ENCODE results near the gene COL5A1.

COL5A1 gene

GRCh38 chr9:134728021-134728795 lies 86.6 kb downstream of the COL5A1 start:
- no peaks in the 10 kb centered on the region for H3K9me3 Mint-ChIP-seq
- no peaks in the 10 kb centered on the region for H3K4me1 Mint-ChIP-seq
- peaks cover under 1% of the 10 kb centered on the region for H3K27me3 Mint-ChIP-seq
- DNase-seq (ENCODE audit: low spot score in 2 of 2): no peak
- H3K4me3 Mint-ChIP-seq: no peak overlapping the region
- H3K36me3 Mint-ChIP-seq (ENCODE audit: insufficient read depth): no peaks in the 10 kb centered on the region
- H3K27ac Mint-ChIP-seq (ENCODE audit: low read depth): no peak overlapping the region
- ATAC-seq (replicated peaks; ENCODE audit: extremely low read depth, poor library complexity, severe bottlenecking): no peak

GRCh38 chr9:134728801-134729495 lies 87.3 kb downstream of the COL5A1 start:
- Mint-ChIP-seq H3K9me3 (no peaks in the 10 kb centered on the region), H3K4me1 (no peaks in the 10 kb centered on the region), H3K4me3 (no peak overlapping the region), H3K36me3 (ENCODE audit: insufficient read depth) (no peaks in the 10 kb centered on the region), H3K27ac (ENCODE audit: low read depth) (no peak overlapping the region), H3K27me3 (no peaks in the 10 kb centered on the region)
- ATAC-seq (replicated peaks; ENCODE audit: extremely low read depth, poor library complexity, severe bottlenecking): no peak
- no peak for DNase-seq (ENCODE audit: low spot score in 2 of 2)

GRCh38 chr9:134730011-134730760 lies 88.6 kb downstream of the COL5A1 start:
- H3K36me3 Mint-ChIP-seq (ENCODE audit: insufficient read depth): no peaks in the 10 kb centered on the region
- H3K4me1 Mint-ChIP-seq: no peaks in the 10 kb centered on the region
- H3K27ac Mint-ChIP-seq (ENCODE audit: low read depth): no peak overlapping the region
- no peak for DNase-seq (ENCODE audit: low spot score in 2 of 2)
- ATAC-seq (replicated peaks; ENCODE audit: extremely low read depth, poor library complexity, severe bottlenecking): no peak
- H3K4me3 Mint-ChIP-seq: no peak overlapping the region
- H3K9me3 Mint-ChIP-seq: no peaks in the 10 kb centered on the region
- no peaks in the 10 kb centered on the region for H3K27me3 Mint-ChIP-seq

- H3K9me3 Mint-ChIP-seq: no peaks in the 10 kb centered on the region
- H3K4me3 Mint-ChIP-seq: no peak overlapping the region
- DNase-seq (ENCODE audit: low spot score in 2 of 2) (no peak), ATAC-seq (replicated peaks; ENCODE audit: extremely low read depth, poor library complexity, severe bottlenecking) (no peak)
- no peak overlapping the region for H3K27ac Mint-ChIP-seq (ENCODE audit: low read depth)
- H3K27me3 Mint-ChIP-seq: no peaks in the 10 kb centered on the region
- H3K36me3 Mint-ChIP-seq (ENCODE audit: insufficient read depth): no peaks in the 10 kb centered on the region
- H3K4me1 Mint-ChIP-seq: no peaks in the 10 kb centered on the region
Measured at GRCh38 chr9:134730761-134731496, 89.3 kb downstream of the COL5A1 start.

GRCh38 chr9:134731497-134732391 lies 90.1 kb downstream of the COL5A1 start:
- H3K9me3 Mint-ChIP-seq: no peaks in the 10 kb centered on the region
- no peak for ATAC-seq (replicated peaks; ENCODE audit: extremely low read depth, poor library complexity, severe bottlenecking)
- H3K36me3 Mint-ChIP-seq (ENCODE audit: insufficient read depth): no peaks in the 10 kb centered on the region
- no peak overlapping the region for H3K4me3 Mint-ChIP-seq
- H3K27ac Mint-ChIP-seq (ENCODE audit: low read depth): no peak overlapping the region
- H3K27me3 Mint-ChIP-seq: no peaks in the 10 kb centered on the region
- no peaks in the 10 kb centered on the region for H3K4me1 Mint-ChIP-seq
- DNase-seq (ENCODE audit: low spot score in 2 of 2): no peak

- no peaks in the 10 kb centered on the region for H3K9me3 Mint-ChIP-seq
- H3K36me3 Mint-ChIP-seq (ENCODE audit: insufficient read depth): no peaks in the 10 kb centered on the region
- H3K4me1 Mint-ChIP-seq: no peaks in the 10 kb centered on the region
- H3K4me3 Mint-ChIP-seq: no peak overlapping the region
- H3K27me3 Mint-ChIP-seq: no peaks in the 10 kb centered on the region
- DNase-seq (ENCODE audit: low spot score in 2 of 2) (no peak), ATAC-seq (replicated peaks; ENCODE audit: extremely low read depth, poor library complexity, severe bottlenecking) (no peak)
- no peak overlapping the region for H3K27ac Mint-ChIP-seq (ENCODE audit: low read depth)
Measured at GRCh38 chr9:134732392-134733110, 90.9 kb downstream of the COL5A1 start.

- no peak overlapping the region for H3K27ac Mint-ChIP-seq (ENCODE audit: low read depth)
Measured at GRCh38 chr9:134733480-134734232, 92.1 kb downstream of the COL5A1 start.

GRCh38 chr9:134734270-134734669 lies 92.7 kb downstream of the COL5A1 start:
- no peak overlapping the region for H3K27ac Mint-ChIP-seq (ENCODE audit: low read depth)
- no peak overlapping the region for H3K4me3 Mint-ChIP-seq
- H3K27me3 Mint-ChIP-seq: peaks cover 9% of the 10 kb centered on the region
- no peak for ATAC-seq (replicated peaks; ENCODE audit: extremely low read depth, poor library complexity, severe bottlenecking)
- H3K36me3 Mint-ChIP-seq (ENCODE audit: insufficient read depth): no peaks in the 10 kb centered on the region
- H3K9me3 Mint-ChIP-seq: no peaks in the 10 kb centered on the region
- no peak for DNase-seq (ENCODE audit: low spot score in 2 of 2)
- H3K4me1 Mint-ChIP-seq: no peaks in the 10 kb centered on the region

More at GRCh38 chr9:134733480-134734232, 92.1 kb downstream of the COL5A1 start:
- H3K36me3 Mint-ChIP-seq (ENCODE audit: insufficient read depth): no peaks in the 10 kb centered on the region
- H3K4me1 Mint-ChIP-seq: no peaks in the 10 kb centered on the region
- ATAC-seq (replicated peaks; ENCODE audit: extremely low read depth, poor library complexity, severe bottlenecking) (no peak), DNase-seq (ENCODE audit: low spot score in 2 of 2) (no peak)
- no peak overlapping the region for H3K4me3 Mint-ChIP-seq
- no peaks in the 10 kb centered on the region for H3K9me3 Mint-ChIP-seq
- peaks cover 3% of the 10 kb centered on the region for H3K27me3 Mint-ChIP-seq

- Mint-ChIP-seq H3K4me3 (no peak overlapping the region), H3K4me1 (no peaks in the 10 kb centered on the region), H3K27me3 (peaks cover 14% of the 10 kb centered on the region), H3K36me3 (ENCODE audit: insufficient read depth) (no peaks in the 10 kb centered on the region), H3K27ac (ENCODE audit: low read depth) (no peak overlapping the region), H3K9me3 (no peaks in the 10 kb centered on the region)
- ATAC-seq (replicated peaks; ENCODE audit: extremely low read depth, poor library complexity, severe bottlenecking) (no peak), DNase-seq (ENCODE audit: low spot score in 2 of 2) (no peak)
Measured at GRCh38 chr9:134735441-134736175, 94.0 kb downstream of the COL5A1 start.

GRCh38 chr9:134736791-134737497 lies 95.3 kb downstream of the COL5A1 start:
- peaks cover 14% of the 10 kb centered on the region for H3K27me3 Mint-ChIP-seq
- no peaks in the 10 kb centered on the region for H3K9me3 Mint-ChIP-seq
- ATAC-seq (replicated peaks; ENCODE audit: extremely low read depth, poor library complexity, severe bottlenecking) (no peak), DNase-seq (ENCODE audit: low spot score in 2 of 2) (no peak)
- no peaks in the 10 kb centered on the region for H3K4me1 Mint-ChIP-seq
- H3K27ac Mint-ChIP-seq (ENCODE audit: low read depth): no peak overlapping the region
- H3K36me3 Mint-ChIP-seq (ENCODE audit: insufficient read depth): no peaks in the 10 kb centered on the region
- no peak overlapping the region for H3K4me3 Mint-ChIP-seq

Data from central memory CD8-positive, alpha-beta T cell (primary cell).